Activated naive CD8-positive, alpha-beta T cell treated with anti-CD3 and anti-CD28 coated beads, Interleukin-2, amount 50 U/mL, for 24 hours (primary cell): ENCODE measurements around the gene LHX2.

Experiments used
- ATAC-seq: fragments of 150-1000 bp; cut with Tn5 transposase; one replicate; pipeline ENCODE4 v1.10.0; 2021
- DNase-seq: peaks from one replicate; pipeline ENCODE4 v3.0.0; 2021
- H3K27ac Mint-ChIP-seq: one replicate; pipeline ENCODE4 v1.8.0; 2021; ENCODE audit warnings: mild to moderate bottlenecking, mixed read lengths
- H3K27me3 Mint-ChIP-seq: one replicate; pipeline ENCODE4 v1.8.0; 2021; ENCODE audit warnings: mixed read lengths
- H3K36me3 Mint-ChIP-seq: one replicate; pipeline ENCODE4 v1.8.0; 2021; ENCODE audit warnings: low read depth, mixed read lengths
- H3K4me1 Mint-ChIP-seq: one replicate; pipeline ENCODE4 v1.8.0; 2021; ENCODE audit warnings: mixed read lengths
- H3K4me3 Mint-ChIP-seq: one replicate; pipeline ENCODE4 v1.8.0; 2021; ENCODE audit warnings: mild to moderate bottlenecking, moderate library complexity, mixed read lengths
- H3K9me3 Mint-ChIP-seq: one replicate; pipeline ENCODE4 v1.8.0; 2021; ENCODE audit warnings: mixed read lengths

LHX2 gene

DNA sequence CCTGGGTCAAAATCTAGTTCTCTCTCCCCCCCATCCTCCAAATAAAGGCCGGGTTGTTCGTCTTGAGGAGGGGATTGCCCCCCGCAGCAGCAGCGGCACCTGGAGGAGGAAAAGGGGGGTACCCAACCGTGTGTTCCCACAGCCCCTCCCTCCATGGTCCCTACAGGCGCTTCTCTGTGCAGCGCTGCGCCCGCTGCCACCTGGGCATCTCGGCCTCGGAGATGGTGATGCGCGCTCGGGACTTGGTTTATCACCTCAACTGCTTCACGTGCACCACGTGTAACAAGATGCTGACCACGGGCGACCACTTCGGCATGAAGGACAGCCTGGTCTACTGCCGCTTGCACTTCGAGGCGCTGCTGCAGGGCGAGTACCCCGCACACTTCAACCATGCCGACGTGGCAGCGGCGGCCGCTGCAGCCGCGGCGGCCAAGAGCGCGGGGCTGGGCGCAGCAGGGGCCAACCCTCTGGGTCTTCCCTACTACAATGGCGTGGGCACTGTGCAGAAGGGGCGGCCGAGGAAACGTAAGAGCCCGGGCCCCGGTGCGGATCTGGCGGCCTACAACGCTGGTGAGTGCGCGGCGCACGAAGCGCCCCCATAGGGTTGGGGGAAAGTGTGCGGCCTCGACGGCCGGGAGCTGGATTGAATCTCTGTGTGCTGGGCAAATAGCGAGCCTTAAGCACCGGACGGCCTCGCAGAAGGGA lies 3.5 kb downstream of the LHX2 start:
- peaks cover 34% of the 10 kb centered on the region for H3K4me1 Mint-ChIP-seq
- no peak overlapping the region for H3K27ac Mint-ChIP-seq
- peak overlapping the region; percentile 45 for H3K4me3 Mint-ChIP-seq
- ATAC-seq (no peak), DNase-seq (no peak)
- H3K36me3 Mint-ChIP-seq, result no peaks in the 10 kb centered on the region
- H3K9me3 Mint-ChIP-seq, result no peaks in the 10 kb centered on the region
- peaks cover 71% of the 10 kb centered on the region for H3K27me3 Mint-ChIP-seq

DNA sequence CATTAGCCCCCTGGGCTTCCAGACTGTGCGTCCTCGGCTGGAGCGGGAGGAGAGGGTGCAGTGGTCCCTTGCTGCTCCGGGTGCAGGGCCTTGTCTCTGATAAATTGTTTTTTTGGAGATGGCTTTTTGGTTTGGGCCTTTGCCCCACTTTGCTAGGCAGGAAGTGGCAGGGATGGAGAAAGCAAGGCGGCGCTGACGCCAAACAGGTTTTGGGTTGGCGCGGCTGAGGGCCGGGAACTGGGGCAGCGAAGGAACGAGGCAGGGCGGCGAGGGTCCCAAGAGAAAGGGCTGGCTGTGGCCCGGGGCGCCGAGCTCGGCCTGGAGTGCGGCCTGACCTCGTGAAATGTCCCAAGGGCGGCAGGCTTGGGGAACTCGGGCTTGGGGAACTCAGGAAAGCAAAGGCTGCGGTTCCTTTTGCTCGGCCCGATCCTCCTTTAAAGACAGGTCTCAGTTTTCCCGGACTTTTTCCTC lies 4.1 kb downstream of the LHX2 start:
- no peak for ATAC-seq
- no peak overlapping the region for H3K27ac Mint-ChIP-seq

DNA sequence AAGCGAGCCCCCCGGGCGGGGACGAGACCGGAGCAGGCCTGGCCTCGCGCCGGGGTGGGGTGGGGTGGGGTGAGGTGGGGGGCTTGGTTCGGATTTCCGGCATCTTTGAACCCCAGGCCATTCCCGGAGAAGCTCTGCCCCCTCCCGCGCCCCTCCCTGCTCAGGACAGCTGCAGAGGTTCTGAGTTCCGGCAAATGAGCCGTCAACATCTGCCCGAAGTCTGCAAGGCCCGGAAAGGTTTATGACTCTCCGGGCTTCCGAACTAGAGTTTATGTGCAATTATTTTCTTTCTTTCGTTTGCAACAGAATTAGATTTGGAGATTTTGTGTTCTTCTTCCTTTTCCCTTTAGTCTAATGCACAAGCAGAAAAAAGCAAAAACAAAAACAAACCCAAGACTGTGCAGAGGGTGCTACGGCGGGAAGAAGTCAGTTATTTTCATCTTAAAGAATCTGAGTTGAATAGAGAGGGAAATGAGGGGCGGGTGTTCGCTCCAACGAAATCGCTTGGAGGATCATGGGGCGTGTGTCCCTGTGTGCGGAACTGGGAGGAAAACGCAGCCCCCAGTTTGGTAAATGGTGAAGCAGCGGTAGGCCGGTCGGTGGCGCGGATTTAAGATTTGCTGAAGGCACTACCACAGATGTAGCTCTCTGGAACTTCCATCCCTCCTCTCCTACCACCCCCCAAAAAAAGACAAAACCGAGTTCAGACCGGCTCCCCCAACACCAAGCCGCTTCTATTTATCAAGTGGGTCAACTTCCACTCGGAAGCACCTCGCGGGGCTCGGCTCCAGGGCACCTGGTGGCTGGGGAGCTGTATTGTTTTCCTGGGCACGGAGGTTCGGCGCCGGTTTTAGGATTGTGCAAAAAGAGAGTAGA lies 4.8 kb downstream of the LHX2 start:
- H3K36me3 Mint-ChIP-seq, result no peaks in the 10 kb centered on the region
- peak overlapping the region; percentile 46 for H3K27ac Mint-ChIP-seq
- DNase-seq, result no peak
- ATAC-seq, result no peak
- H3K4me1 Mint-ChIP-seq, result peaks cover 31% of the 10 kb centered on the region
- H3K9me3 Mint-ChIP-seq, result no peaks in the 10 kb centered on the region
- peak overlapping the region; percentile 39 for H3K4me3 Mint-ChIP-seq
- H3K27me3 Mint-ChIP-seq, result peaks cover 76% of the 10 kb centered on the region

More for the DNA sequence above, 4.1 kb downstream of the LHX2 start:
- H3K4me1 Mint-ChIP-seq, result peaks cover 31% of the 10 kb centered on the region
- no peaks in the 10 kb centered on the region for H3K9me3 Mint-ChIP-seq
- no peaks in the 10 kb centered on the region for H3K36me3 Mint-ChIP-seq
- H3K4me3 Mint-ChIP-seq, result peak overlapping the region; percentile 45
- no peak for DNase-seq
- peaks cover 71% of the 10 kb centered on the region for H3K27me3 Mint-ChIP-seq

DNA sequence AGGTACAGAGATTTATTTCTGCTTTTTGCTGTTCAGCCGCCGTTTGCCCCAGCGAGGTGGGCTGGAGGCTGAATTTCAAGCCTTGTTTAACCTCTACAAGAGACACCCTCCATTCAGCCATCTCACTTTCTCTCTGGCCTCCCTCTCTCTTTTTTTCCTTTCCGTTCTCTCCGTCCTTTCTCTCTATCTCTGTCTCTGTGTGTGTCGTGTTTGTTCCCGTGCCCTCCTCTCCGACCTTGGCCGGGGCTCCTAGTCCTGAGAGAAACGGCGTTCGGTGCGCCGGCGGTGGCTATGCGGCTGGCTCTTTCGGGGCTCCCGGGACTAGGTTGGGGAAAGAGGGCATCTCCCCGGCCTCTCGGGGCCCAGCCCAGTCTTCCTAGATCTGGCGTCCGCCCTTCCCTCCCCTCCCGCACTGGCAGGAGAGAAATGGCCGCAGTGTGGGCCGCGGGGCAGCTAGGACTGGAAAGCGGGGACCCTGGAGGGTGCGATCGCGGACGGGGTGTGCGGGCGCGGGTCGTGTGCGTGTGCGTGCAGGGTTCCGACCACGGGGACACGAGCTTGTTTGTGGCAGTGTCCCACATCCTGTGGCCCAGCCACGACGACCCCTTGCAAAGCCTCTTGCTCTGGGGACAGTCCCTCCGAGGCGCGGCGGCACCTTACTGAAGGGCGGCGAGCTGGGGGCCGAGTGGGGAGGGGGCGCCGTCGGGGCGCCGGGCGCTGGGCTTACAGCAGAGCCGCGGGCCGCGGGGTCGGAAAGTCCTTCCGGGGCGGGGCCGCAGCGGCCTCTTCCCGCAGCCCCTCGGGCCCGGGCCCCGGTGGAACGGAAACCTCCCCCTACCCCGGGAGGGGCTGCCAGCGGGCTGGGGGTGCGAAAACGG lies 5.7 kb downstream of the LHX2 start:
- Mint-ChIP-seq H3K4me3 (peak overlapping the region; percentile 39), H3K36me3 (no peaks in the 10 kb centered on the region), H3K9me3 (no peaks in the 10 kb centered on the region), H3K27ac (peak overlapping the region; percentile 15), H3K4me1 (peaks cover 35% of the 10 kb centered on the region), H3K27me3 (peaks cover 83% of the 10 kb centered on the region)
- no peak for DNase-seq
- no peak for ATAC-seq

DNA sequence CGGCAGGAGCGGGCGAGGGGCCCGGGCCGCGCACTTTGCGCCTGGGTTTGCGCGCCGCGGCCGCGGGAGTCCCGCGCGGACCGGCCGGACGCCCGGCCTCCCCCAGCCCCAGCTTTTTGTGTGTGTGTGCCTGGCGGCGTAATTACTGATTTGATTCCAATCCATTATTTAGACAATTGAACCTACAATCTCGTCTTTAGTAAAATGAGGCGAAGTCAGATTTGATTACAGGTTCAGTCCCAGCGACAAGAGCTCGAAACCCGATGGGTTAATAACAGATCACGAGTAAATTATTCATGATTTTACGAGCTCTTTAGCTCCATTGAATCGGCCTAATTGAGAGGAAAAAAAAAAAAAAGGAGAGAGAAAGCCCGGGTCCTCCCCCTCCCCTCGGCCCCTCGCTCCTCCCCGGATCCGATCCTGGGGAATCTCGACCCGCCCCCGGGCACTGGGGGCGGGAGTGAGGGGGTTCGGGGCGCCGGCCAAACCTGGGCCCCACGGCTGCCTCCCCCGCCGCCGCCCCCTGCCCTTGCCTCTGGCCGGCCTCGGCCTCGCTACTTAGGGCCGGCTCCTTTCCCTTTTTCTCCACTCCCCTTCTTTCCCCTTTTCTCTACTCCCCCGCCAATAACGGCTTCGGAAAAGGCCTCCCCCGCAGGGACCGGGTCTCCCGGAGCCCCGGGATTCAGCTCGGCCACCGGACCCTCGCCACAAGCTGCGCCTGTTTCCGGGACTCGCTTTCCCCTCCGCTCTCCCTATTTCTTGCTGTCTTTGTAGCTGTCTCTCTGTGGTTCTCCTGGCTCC lies 6.6 kb downstream of the LHX2 start:
- H3K27me3 Mint-ChIP-seq, result peaks cover 85% of the 10 kb centered on the region

DNA sequence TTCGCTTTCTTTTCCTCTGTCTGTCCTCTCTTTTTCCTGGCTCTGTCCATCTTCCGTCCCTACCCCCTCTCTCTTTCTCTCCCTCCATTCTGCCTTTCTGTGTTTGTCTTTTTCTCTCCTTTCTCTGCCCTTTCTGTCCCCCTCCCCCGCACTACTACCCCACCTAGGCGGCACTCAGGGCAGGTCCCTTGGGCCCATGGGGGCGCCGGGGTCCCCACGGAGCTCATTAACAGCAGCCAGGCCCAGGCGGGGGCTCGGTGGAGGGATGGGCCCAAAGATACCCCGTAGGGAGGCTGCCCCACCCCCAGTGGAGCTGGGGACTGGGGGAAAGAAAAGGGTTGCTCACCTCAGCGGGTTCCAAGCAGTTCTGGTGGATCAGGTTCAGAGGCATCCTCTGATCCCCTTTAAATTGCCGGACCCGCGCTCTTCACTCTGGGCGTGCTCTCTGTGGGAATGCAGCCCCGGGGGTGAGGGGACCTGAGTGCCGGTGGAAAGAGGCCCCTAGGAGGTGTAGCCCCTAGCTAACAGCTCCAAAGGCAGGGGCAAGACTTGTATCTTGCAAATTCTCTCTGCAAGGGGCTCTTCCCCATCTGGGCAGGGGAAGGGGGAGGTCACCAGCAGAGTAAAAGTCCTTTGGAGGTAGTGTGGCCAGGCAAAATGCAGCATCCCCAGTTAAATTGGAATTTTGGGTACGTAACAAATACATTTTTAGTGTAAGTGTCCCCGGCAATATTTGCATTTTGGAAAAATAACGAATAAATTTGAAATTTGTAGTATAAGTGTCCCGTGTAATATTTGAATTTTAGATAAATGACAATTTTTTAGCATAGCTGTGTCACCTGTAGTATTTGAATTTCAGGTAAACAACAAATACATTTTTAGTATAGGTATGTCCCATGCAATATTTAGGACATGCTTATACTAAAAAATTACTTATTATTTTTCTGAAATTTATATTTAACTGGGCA lies 7.4 kb downstream of the LHX2 start:
- H3K4me3 Mint-ChIP-seq, result peak overlapping the region; percentile 35
- peaks cover 31% of the 10 kb centered on the region for H3K4me1 Mint-ChIP-seq
- DNase-seq, result no peak
- no peak for ATAC-seq
- no peak overlapping the region for H3K27ac Mint-ChIP-seq
- H3K36me3 Mint-ChIP-seq, result no peaks in the 10 kb centered on the region
- H3K9me3 Mint-ChIP-seq, result no peaks in the 10 kb centered on the region
- peaks cover 85% of the 10 kb centered on the region for H3K27me3 Mint-ChIP-seq

More for the DNA sequence above, 6.6 kb downstream of the LHX2 start:
- H3K4me3 Mint-ChIP-seq, result peak overlapping the region; percentile 35
- ATAC-seq (no peak), DNase-seq (no peak)
- H3K4me1 Mint-ChIP-seq, result peaks cover 36% of the 10 kb centered on the region
- H3K27ac Mint-ChIP-seq, result no peak overlapping the region
- no peaks in the 10 kb centered on the region for H3K36me3 Mint-ChIP-seq
- H3K9me3 Mint-ChIP-seq, result no peaks in the 10 kb centered on the region

DNA sequence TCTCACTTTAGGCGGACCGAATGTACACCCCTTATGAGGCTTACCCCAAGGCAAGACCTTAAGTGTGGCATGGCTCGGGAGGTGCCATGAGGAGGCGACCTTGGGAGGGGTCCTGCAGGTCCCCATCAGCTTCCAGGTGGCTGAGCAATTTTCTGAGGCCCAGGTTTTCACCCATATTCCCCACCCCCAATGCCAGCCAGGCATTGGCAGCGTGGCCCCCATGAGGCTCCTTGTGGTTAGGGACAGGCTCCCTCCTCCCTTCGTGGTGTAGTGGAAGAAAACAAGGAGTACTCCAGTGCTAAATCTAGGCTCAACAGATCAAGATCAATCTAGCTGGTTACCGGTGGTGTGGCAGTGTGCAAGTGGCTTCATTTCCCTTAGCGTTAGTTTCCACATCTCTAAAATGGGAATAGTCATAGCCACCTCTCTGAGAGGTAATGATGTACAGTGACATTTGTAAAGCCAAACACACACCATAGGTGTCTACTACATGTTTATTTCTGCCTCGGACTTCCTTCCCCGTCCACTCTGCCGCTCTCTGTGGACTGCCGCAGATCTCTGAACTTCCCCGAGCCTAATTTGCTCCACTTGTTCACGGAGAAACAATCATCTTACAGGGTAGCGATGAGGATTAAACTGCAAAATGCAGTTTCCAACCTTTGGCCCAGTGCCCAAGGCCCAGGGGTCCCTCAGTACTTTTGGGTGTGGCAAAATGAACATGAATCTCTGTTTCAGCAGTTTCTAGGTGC lies 8.4 kb downstream of the LHX2 start:
- no peak overlapping the region for H3K27ac Mint-ChIP-seq
- H3K9me3 Mint-ChIP-seq, result no peaks in the 10 kb centered on the region

DNA sequence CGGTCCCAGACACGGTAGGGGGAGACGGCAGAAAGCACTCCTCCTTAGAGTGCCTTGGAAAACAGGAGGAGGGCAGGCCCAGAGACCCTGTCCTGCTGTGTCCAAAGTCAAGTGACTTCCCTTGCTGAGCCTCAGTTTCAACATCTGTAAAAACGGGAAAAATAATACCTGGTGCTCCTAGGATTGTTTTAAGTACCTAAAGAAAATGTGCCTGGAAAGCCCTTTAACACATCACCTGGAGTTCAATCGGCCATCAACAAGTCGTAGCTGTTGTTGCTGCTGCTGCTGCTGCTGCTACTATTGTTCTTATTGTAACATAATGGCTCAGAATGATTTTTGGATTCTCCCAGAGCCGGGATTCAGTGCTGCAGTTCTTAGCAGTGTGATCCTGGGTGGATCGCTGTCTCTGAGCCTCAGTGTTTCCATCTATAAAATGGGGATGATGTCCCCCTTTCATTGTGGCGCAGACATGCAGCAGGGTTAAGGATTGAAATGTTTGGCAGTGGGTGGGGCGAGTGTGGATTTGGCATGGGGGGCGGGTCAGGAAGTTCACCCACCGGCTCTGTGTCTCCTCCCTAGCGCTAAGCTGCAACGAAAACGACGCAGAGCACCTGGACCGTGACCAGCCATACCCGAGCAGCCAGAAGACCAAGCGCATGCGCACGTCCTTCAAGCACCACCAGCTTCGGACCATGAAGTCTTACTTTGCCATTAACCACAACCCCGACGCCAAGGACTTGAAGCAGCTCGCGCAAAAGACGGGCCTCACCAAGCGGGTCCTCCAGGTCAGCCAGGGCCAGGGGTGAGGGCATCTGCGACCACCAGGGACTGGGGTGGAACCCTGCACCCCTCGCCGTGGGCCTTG lies 9.2 kb downstream of the LHX2 start:
- Mint-ChIP-seq H3K36me3 (no peaks in the 10 kb centered on the region), H3K4me3 (no peak overlapping the region), H3K27ac (peak overlapping the region; percentile 15), H3K9me3 (no peaks in the 10 kb centered on the region), H3K4me1 (peaks cover 26% of the 10 kb centered on the region), H3K27me3 (peaks cover 84% of the 10 kb centered on the region)
- ATAC-seq, result no peak
- DNase-seq, result no peak

More for the DNA sequence above, 8.4 kb downstream of the LHX2 start:
- no peak overlapping the region for H3K4me3 Mint-ChIP-seq
- no peak for DNase-seq
- no peaks in the 10 kb centered on the region for H3K36me3 Mint-ChIP-seq
- no peak for ATAC-seq
- H3K27me3 Mint-ChIP-seq, result peaks cover 85% of the 10 kb centered on the region
- H3K4me1 Mint-ChIP-seq, result peaks cover 31% of the 10 kb centered on the region

DNA sequence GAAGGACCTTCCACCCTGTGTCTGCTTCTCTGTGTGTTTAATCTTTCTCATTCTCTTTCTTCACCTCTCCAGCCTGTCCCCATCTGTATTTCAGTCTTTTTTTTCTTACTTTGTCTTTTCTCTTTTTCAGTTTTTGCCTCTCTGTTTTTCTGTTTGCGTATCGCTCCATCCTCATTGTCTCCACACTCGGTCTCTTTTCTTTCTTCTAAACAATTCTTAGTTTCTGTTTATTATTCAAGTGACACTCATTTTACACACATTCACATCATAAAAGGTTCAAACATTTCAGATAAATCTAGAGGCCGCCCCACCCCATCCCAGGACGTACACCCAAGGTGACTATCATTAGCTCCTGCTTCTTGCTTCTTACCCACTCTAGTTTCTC lies 9.8 kb downstream of the LHX2 start:
- H3K4me3 Mint-ChIP-seq, result no peak overlapping the region
- peak overlapping the region; percentile 15 for H3K27ac Mint-ChIP-seq
- DNase-seq (no peak), ATAC-seq (no peak)
- H3K36me3 Mint-ChIP-seq, result no peaks in the 10 kb centered on the region
- peaks cover 84% of the 10 kb centered on the region for H3K27me3 Mint-ChIP-seq
- H3K4me1 Mint-ChIP-seq, result peaks cover 24% of the 10 kb centered on the region
- H3K9me3 Mint-ChIP-seq, result no peaks in the 10 kb centered on the region

DNA sequence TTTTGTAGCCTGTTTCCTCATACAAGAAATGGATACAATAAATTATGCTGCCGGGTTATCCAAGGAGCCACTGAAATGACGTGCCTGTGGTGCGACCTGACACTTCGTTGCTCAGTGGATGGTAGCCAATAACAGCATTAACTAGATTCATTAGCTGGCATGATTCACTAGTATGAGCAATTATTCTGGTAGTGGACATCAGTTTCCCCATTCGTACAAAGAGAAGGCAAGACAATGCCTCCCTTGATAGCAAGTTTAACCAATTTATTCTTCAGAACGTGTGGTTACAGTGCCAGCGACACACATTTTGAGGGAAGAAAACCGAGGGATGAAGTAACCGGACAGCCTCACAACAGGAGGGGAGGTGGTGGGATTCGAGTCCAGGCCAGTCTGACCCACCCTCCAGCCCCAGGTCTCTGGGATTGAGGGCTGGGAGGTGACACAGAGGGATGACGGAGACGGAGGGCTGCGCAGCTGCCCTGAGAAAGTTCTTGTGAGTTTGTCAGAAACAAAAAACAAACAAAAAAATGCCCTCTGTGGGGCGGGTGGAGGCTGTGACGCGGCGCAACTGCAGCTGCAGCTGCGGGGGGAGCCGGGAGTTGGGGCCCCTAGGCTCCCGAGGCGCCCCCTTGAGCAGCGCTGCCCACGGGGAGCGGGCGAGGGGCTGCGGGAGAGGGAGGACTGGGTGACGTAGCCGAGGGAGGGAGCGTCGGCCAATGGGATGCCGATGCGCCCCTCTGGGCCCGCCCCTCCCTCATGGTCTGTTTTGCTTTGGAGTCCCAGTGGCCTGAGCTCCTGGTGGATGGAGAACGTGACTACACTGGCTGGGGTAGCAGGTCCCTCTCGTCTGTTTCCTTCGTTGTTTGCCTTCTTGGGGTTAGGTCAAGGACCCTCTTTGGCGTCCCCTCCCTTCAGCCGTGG lies 10.9 kb downstream of the LHX2 start:
- Mint-ChIP-seq H3K4me3 (no peak overlapping the region), H3K27me3 (peaks cover 76% of the 10 kb centered on the region), H3K36me3 (no peaks in the 10 kb centered on the region), H3K27ac (no peak overlapping the region), H3K4me1 (peaks cover 15% of the 10 kb centered on the region), H3K9me3 (no peaks in the 10 kb centered on the region)
- DNase-seq, result no peak
- ATAC-seq, result no peak

DNA sequence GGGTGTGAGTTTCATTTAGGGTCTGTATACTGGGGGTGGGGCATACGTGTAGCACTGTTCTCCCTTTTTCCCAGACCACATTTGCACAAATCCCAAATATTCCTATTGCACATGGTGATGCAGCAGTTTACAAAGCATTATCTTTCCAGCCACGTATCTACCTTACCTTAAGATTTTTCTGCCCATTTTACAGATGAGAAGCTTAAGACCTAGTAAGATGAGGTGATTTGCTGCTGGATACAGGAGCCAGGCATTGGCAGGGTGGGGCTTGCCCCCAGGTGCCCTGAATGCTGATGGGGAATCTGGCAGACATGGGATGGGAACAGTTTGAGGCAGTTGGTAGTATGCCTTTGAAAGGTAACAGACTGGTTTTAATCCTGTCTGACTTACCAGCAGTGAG lies 12.5 kb downstream of the LHX2 start:
- peaks cover 10% of the 10 kb centered on the region for H3K4me1 Mint-ChIP-seq
- DNase-seq, result no peak
- ATAC-seq, result no peak
- H3K9me3 Mint-ChIP-seq, result no peaks in the 10 kb centered on the region
- peaks cover 77% of the 10 kb centered on the region for H3K27me3 Mint-ChIP-seq
- no peak overlapping the region for H3K4me3 Mint-ChIP-seq
- no peak overlapping the region for H3K27ac Mint-ChIP-seq
- no peaks in the 10 kb centered on the region for H3K36me3 Mint-ChIP-seq
